AG10803 (cell line): ENCODE data around the gene ASCC1.

Experiments
- DNase-seq: peaks from one replicate; pipeline ENCODE4 v3.0.0; 2010; ENCODE audit warnings: low read depth
- H3K4me3 ChIP-seq: 2 replicates; pipeline ENCODE4 v1.5.1; 2011; ENCODE audit warnings: mild to moderate bottlenecking, low read length, control low read depth
- CTCF ChIP-seq: conservative IDR thresholded peaks from 2 replicates; pipeline ENCODE4 v1.5.1; 2011; ENCODE audit warnings: mild to moderate bottlenecking, low read length, control low read depth, inconsistent platforms

The ASCC1 gene

GRCh38 chr10:72260239-72260975 lies 44.3 kb upstream of the ASCC1 start:
- TF ChIP-seq CTCF = no peak
- DNase-seq = peak; percentile 72
- H3K4me3 ChIP-seq = peak overlapping the region; percentile 63

- no peak overlapping the region for H3K4me3 ChIP-seq
- DNase-seq = peak; percentile 70
- TF ChIP-seq CTCF = no peak
Measured at GRCh38 chr10:72259491-72260238, 43.6 kb upstream of the ASCC1 start.

GRCh38 chr10:72258617-72259016 lies 42.5 kb upstream of the ASCC1 start:
- TF ChIP-seq CTCF = no peak

GRCh38 chr10:72257051-72257892 lies 41.2 kb upstream of the ASCC1 start:
- no peak for DNase-seq
- H3K4me3 ChIP-seq = no peak overlapping the region
- no peak for TF ChIP-seq CTCF

More at GRCh38 chr10:72258617-72259016, 42.5 kb upstream of the ASCC1 start:
- DNase-seq = no peak
- H3K4me3 ChIP-seq = no peak overlapping the region

GRCh38 chr10:72255977-72256729 lies 40.1 kb upstream of the ASCC1 start:
- DNase-seq = no peak
- no peak for TF ChIP-seq CTCF
- no peak overlapping the region for H3K4me3 ChIP-seq

GRCh38 chr10:72254813-72255568 lies 38.9 kb upstream of the ASCC1 start:
- H3K4me3 ChIP-seq = peak overlapping the region; percentile 20; the same call in 1 of the 2 replicates
- TF ChIP-seq CTCF = no peak
- DNase-seq = peak; percentile 70
